Measurements from ENCODE around the gene KLHL22. TPM values are rescaled to one million over a fixed set of nuclear protein-coding genes. Genes with fewer than 3 reads are reported as not detected.

Gene KLHL22
- total RNA-seq, 1 experiment from 2014 or later: 14.5 TPM

DNA sequence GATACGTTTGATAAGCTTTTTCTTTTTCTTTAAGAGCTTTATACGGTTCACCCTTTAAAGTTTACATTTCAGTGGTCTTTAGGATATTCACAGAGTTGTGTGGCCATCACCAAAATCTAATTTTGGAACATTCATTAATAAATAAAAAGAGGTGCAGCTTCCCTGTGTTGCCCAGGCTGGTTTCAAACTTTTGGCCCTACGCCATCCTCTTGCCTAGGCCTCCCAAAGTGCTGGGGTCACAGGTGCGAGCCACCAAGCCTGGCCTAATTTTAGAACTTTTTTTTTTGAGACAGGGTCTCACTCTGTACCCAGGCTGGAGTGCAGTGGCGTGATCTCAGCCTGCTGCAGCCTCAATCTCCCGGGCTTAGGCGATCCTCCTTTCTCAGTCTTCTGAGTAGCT is 42.4 kb upstream of the KLHL22 start:
- ChIA-PET CTCF (interaction anchor here (0.5 kb wide), 1 partner anchor 39 kb away, joined by 3 read pairs; no protein-coding TSS in a partner anchor), POLR2A (no interaction called here)
- no TSS peak for BruUV-seq (replicated peaks)
- Histone ChIP-seq H3K9me3 (ENCODE audit: control insufficient read depth, insufficient read depth, low read depth, low read length) (no peaks in the 10 kb centered on the region), H3K36me3 (ENCODE audit: control insufficient read depth, insufficient read depth, low read length) (no peaks in the 10 kb centered on the region; the same call in 1 of the 2 replicates), H3K4me1 (ENCODE audit: control insufficient read depth, insufficient read depth, low read length) (no peaks in the 10 kb centered on the region), H3K4me3 (ENCODE audit: low read depth in 2 of 2, low read length in 2 of 2) (no peak overlapping the region), H3K27me3 (ENCODE audit: control insufficient read depth, insufficient read depth, low read length) (no peaks in the 10 kb centered on the region), H3K27ac (ENCODE audit: low read length) (no peak overlapping the region)
- intact Hi-C loops (cut with micrococcal nuclease; ENCODE audit: unreplicated experiment): no loop called here
- TF ChIP-seq POLR2AphosphoS5 (IDR thresholded peaks at IDR 0.05; ENCODE audit: low read depth, low read length) (no peak), TCF7L2 (IDR thresholded peaks at IDR 0.05; ENCODE audit: low read depth, low read length) (no peak), SIN3A (IDR thresholded peaks at IDR 0.05; ENCODE audit: borderline replicate concordance, insufficient read depth, low read depth, low read length) (no peak)
- TF ChIP-seq, protein P1, sequence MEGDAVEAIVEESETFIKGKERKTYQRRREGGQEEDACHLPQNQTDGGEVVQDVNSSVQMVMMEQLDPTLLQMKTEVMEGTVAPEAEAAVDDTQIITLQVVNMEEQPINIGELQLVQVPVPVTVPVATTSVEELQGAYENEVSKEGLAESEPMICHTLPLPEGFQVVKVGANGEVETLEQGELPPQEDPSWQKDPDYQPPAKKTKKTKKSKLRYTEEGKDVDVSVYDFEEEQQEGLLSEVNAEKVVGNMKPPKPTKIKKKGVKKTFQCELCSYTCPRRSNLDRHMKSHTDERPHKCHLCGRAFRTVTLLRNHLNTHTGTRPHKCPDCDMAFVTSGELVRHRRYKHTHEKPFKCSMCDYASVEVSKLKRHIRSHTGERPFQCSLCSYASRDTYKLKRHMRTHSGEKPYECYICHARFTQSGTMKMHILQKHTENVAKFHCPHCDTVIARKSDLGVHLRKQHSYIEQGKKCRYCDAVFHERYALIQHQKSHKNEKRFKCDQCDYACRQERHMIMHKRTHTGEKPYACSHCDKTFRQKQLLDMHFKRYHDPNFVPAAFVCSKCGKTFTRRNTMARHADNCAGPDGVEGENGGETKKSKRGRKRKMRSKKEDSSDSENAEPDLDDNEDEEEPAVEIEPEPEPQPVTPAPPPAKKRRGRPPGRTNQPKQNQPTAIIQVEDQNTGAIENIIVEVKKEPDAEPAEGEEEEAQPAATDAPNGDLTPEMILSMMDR (IDR thresholded peaks at IDR 0.05): no peak
- TF ChIP-seq, protein P2, sequence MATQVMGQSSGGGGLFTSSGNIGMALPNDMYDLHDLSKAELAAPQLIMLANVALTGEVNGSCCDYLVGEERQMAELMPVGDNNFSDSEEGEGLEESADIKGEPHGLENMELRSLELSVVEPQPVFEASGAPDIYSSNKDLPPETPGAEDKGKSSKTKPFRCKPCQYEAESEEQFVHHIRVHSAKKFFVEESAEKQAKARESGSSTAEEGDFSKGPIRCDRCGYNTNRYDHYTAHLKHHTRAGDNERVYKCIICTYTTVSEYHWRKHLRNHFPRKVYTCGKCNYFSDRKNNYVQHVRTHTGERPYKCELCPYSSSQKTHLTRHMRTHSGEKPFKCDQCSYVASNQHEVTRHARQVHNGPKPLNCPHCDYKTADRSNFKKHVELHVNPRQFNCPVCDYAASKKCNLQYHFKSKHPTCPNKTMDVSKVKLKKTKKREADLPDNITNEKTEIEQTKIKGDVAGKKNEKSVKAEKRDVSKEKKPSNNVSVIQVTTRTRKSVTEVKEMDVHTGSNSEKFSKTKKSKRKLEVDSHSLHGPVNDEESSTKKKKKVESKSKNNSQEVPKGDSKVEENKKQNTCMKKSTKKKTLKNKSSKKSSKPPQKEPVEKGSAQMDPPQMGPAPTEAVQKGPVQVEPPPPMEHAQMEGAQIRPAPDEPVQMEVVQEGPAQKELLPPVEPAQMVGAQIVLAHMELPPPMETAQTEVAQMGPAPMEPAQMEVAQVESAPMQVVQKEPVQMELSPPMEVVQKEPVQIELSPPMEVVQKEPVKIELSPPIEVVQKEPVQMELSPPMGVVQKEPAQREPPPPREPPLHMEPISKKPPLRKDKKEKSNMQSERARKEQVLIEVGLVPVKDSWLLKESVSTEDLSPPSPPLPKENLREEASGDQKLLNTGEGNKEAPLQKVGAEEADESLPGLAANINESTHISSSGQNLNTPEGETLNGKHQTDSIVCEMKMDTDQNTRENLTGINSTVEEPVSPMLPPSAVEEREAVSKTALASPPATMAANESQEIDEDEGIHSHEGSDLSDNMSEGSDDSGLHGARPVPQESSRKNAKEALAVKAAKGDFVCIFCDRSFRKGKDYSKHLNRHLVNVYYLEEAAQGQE (IDR thresholded peaks at IDR 0.05; ENCODE audit: insufficient read depth in 1 of 2, low read depth in 2 of 2, low read length in 1 of 2): no peak
- DNase-seq (ENCODE audit: low read depth, low spot score) (no peak), ATAC-seq (no peak)
- in situ Hi-C loops (cut with HindIII; ENCODE audit: low pct_unique_long_range_greater_than_20kb, low sequenced_read_pairs): no loop called here

DNA sequence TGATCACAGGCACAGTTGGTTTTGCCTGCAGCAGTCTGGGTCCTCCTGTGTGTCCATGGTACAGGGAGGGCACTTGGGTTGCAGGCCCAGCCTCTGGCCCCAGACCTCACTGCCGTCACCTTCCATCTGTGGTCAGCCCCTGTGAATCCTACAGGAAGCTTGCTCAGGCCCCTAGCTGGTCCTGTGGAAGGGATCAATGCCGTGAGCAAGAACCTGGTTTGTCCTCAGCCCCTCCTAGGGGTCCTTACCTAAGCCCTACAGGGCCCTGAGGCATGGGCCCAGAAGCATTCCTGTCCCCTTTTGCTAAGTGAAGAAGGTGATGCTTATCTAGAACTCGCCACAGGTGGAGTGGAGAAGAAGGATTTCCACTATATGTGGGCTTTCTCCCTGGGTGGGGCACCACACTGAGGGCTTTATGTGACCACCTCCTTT is 41.7 kb upstream of the KLHL22 start:
- no TSS peak for BruUV-seq (replicated peaks)
- ChIA-PET POLR2A (no interaction called here), CTCF (no interaction called here)
- no peaks in the 10 kb centered on the region for H3K4me1 ChIP-seq (ENCODE audit: control insufficient read depth, insufficient read depth, low read length)
- TF ChIP-seq POLR2AphosphoS5 (IDR thresholded peaks at IDR 0.05; ENCODE audit: low read depth, low read length): no peak
- TF ChIP-seq, protein P2 (IDR thresholded peaks at IDR 0.05; ENCODE audit: insufficient read depth in 1 of 2, low read depth in 2 of 2, low read length in 1 of 2): no peak
- TF ChIP-seq TCF7L2 (IDR thresholded peaks at IDR 0.05; ENCODE audit: low read depth, low read length): no peak
- TF ChIP-seq SIN3A (IDR thresholded peaks at IDR 0.05; ENCODE audit: borderline replicate concordance, insufficient read depth, low read depth, low read length): no peak
- TF ChIP-seq, protein P1 (IDR thresholded peaks at IDR 0.05): no peak
- H3K4me3 ChIP-seq (ENCODE audit: low read depth in 2 of 2, low read length in 2 of 2): no peak overlapping the region
- no peak for DNase-seq (ENCODE audit: low read depth, low spot score)
- H3K27ac ChIP-seq (ENCODE audit: low read length): no peak overlapping the region
- no peaks in the 10 kb centered on the region; the same call in 1 of the 2 replicates for H3K36me3 ChIP-seq (ENCODE audit: control insufficient read depth, insufficient read depth, low read length)
- ATAC-seq: no peak
- H3K9me3 ChIP-seq (ENCODE audit: control insufficient read depth, insufficient read depth, low read depth, low read length): no peaks in the 10 kb centered on the region
- in situ Hi-C loops (cut with HindIII; ENCODE audit: low pct_unique_long_range_greater_than_20kb, low sequenced_read_pairs) (no loop called here), intact Hi-C loops (cut with micrococcal nuclease; ENCODE audit: unreplicated experiment) (no loop called here)
- no peaks in the 10 kb centered on the region for H3K27me3 ChIP-seq (ENCODE audit: control insufficient read depth, insufficient read depth, low read length)

Measured in Panc1 (cell line).